GM19438 (cell line): ENCODE measurements around the gene MAPRE3.
"Not testable (repeated sequence)": the region's sequence is repeated elsewhere in the genome, so short reads cannot be mapped to it uniquely, and the experiment has no call there.

Source experiments
- ATAC-seq: cut with Tn5 transposase; IDR thresholded peaks from one replicate; pipeline ENCODE4 v1.9.1; 2021; ENCODE audit warnings: low read depth; ENCODE audit not compliant: unreplicated experiment

Gene MAPRE3

GRCh38 chr2:27060323-27060722 is 89.9 kb downstream of the MAPRE3 start:
- ATAC-seq = no peak

- ATAC-seq = no peak
Measured at GRCh38 chr2:27065128-27065527, 94.7 kb downstream of the MAPRE3 start.

GRCh38 chr2:27067385-27067784 is 96.9 kb downstream of the MAPRE3 start:
- ATAC-seq = no peak

- ATAC-seq = no peak
Measured at GRCh38 chr2:27069436-27069835, 99.0 kb downstream of the MAPRE3 start.

- no peak for ATAC-seq
Measured at GRCh38 chr2:27069961-27070618, 99.7 kb downstream of the MAPRE3 start.

GRCh38 chr2:27070653-27071276 is 100.3 kb downstream of the MAPRE3 start:
- peak; percentile 4 for ATAC-seq

- peak; percentile 76 for ATAC-seq
Measured at GRCh38 chr2:27071277-27071989, 101.0 kb downstream of the MAPRE3 start, which contains the start of gene OST4. OST4 (minus strand) TSS chr2:27071654.

GRCh38 chr2:27071990-27072830 is 101.8 kb downstream of the MAPRE3 start:
- peak; percentile 27 for ATAC-seq

- no peak for ATAC-seq
Measured at GRCh38 chr2:27072920-27073319, 102.5 kb downstream of the MAPRE3 start.

- no peak for ATAC-seq
Measured at GRCh38 chr2:27073782-27074181, 103.3 kb downstream of the MAPRE3 start.

- ATAC-seq = no peak
Measured at GRCh38 chr2:27074738-27075565, 104.5 kb downstream of the MAPRE3 start.

- ATAC-seq = not testable (repeated sequence)
Measured at GRCh38 chr2:27075566-27075871, 105.1 kb downstream of the MAPRE3 start.

- ATAC-seq = no peak
Measured at GRCh38 chr2:27076323-27076722, 105.9 kb downstream of the MAPRE3 start.
